Esophagus muscularis mucosa (tissue), 4 donors: Measurements from ENCODE around the gene ATL1.

Experiments used
- CTCF ChIP-seq, 3 experiments: fragments of 200-600 bp in 2 of 3; fragments of 450-650 bp in 1 of 3; sonication (generic) in 2 of 3; IDR thresholded peaks; one replicate each; pipeline ENCODE4 v1.5.1; 2017 to 2019; ENCODE audit warnings: antibody characterized with exemption in 3 of 3, mild to moderate bottlenecking in 2 of 3, moderate library complexity in 1 of 3
- EP300 ChIP-seq: sonication (generic); formaldehyde crosslinking; IDR thresholded peaks from one replicate; pipeline ENCODE4 v1.6.1; 2017; ENCODE audit warnings: antibody characterized with exemption
- POLR2A ChIP-seq: fragments of 450-650 bp; IDR thresholded peaks from one replicate; pipeline ENCODE4 v1.6.1; 2017; ENCODE audit warnings: antibody characterized with exemption, moderate library complexity, mild to moderate bottlenecking, low read depth
- POLR2AphosphoS5 ChIP-seq, 2 donors: sonication (generic); formaldehyde crosslinking; IDR thresholded peaks; one replicate each; pipeline ENCODE4 v1.6.1; 2017; ENCODE audit warnings: antibody characterized with exemption in 2 of 2

- TF ChIP-seq CTCF (IDR thresholded peaks at IDR 0.05): no peak
- TF ChIP-seq POLR2A: no peak
- TF ChIP-seq EP300: no peak
- no peak for TF ChIP-seq POLR2AphosphoS5 (IDR thresholded peaks at IDR 0.05)
Measured at GRCh38 chr14:50670196-50670865, 110.4 kb downstream of the ATL1 start.
